Right lobe of liver (tissue), 4 donors: ENCODE results near the gene ZNF670.

Source experiments
- CTCF ChIP-seq, 4 donors: fragments of 200-600 bp in 3 of 4; fragments of 450-650 bp in 1 of 4; IDR thresholded peaks; one replicate each; pipeline versions ENCODE4 v1.5.1 to v1.8.0; 2016 to 2022; ENCODE audit warnings: antibody characterized with exemption in 4 of 4, mild to moderate bottlenecking in 2 of 4
- POLR2A ChIP-seq: fragments of 450-650 bp; IDR thresholded peaks from one replicate; pipeline ENCODE4 v1.6.1; 2017; ENCODE audit warnings: antibody characterized with exemption, mild to moderate bottlenecking
- donor health status: DM: no; HTN: no; CAD: no.
- donor health status: DM: no; HTN: no; CAD: no.
- donor health status: DM: no; HTN: yes; CAD: no.

GRCh38 chr1:247070645-247071044 is 8.0 kb downstream of the ZNF670 start:
- TF ChIP-seq CTCF (IDR thresholded peaks at IDR 0.05) (no peak), POLR2A (no peak)
